ENCODE results near the gene BFSP1.

BFSP1 gene

DNA sequence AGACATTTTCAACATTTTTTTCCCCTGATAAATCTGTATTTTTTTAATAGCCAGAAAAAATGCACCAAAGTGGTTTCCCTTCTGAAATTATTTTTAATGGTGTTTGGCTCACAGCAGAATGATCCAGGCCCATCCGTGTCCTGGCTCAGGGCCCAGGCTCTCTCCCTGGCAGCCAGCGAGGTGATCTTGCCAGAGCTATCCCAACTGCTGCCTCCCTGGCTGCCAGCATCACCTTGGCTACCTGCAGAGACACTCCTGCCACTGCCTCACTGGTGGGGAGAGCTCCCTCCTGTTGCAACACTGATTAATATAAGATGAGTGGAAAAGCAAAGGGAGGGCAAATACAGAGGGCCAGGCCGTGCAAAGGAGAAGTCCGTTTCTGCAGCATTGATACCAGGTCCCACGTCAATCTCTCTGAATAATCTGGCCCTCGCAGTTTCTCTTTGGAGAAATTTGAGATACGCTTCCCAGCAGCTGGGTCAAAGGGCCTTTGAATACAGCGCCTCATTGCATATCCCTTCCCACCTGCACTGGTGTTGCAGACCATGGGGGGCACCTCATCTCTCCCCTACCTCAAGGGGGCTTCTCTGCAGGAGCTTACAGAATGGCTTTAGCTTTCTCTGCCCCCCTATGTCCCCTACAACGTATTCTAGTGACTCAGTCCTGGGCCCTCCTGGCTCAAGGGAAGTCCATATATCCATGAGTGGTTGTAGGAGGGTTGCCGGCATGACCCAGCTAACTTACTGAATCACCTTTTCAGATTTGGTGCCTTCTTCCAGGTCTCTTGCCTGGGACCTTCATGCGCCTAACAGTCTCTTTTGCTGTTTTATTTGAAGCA is 25.9 kb upstream of the BFSP1 start:
- no peak for DNase-seq

GRCh38 chr20:17555106-17555505 is 23.9 kb upstream of the BFSP1 start:
- no peak for DNase-seq

DNA sequence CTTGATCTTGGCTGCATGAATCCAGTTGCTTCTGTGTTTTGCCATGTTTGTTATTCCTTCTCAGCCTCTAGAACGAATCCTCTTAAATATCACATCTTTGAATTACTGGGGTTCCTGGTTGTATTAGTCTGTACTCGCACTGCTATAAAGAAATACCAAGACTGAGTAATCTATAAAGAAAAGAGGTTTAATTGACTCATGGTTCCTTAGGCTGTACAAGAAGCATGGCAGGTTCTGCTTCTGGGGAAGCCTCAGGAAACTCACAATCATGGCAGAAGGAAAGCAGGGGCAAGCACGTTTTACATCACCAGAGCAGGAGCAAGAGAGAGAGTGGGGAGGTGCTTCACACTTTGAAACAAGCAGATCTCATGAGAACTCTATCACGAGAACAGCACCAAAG is 18.0 kb upstream of the BFSP1 start:
- no peak for DNase-seq

- no peak for DNase-seq
Observed at GRCh38 chr20:17545127-17545526, 13.9 kb upstream of the BFSP1 start.

- DNase-seq: no peak
Observed at GRCh38 chr20:17543531-17544131, 12.5 kb upstream of the BFSP1 start.

DNA sequence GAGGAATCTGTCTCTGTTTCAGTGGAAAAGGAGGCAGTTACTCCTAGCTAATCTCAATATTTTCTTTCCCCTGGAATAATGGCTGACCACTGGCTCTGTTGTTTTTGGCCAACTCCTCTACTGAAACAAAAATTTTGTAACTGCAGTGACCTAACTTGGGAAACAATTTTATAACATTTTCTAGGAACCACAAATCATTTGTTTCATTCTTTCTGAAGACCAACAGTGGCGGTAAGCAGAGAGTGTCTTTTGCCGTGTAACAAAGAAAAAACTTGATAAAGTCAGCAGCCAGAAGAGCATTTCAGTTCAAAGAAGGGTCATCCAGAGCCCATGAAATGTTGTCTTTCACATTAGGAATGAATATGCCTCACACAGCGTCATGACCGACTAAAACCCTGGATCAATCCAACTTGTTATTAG is 11.8 kb upstream of the BFSP1 start:
- no peak for DNase-seq

GRCh38 chr20:17542481-17542880 is 11.3 kb upstream of the BFSP1 start:
- no peak for DNase-seq

GRCh38 chr20:17541996-17542395 is 10.8 kb upstream of the BFSP1 start:
- no peak for DNase-seq

- no peak for DNase-seq
Observed at GRCh38 chr20:17541596-17541995, 10.4 kb upstream of the BFSP1 start.

DNA sequence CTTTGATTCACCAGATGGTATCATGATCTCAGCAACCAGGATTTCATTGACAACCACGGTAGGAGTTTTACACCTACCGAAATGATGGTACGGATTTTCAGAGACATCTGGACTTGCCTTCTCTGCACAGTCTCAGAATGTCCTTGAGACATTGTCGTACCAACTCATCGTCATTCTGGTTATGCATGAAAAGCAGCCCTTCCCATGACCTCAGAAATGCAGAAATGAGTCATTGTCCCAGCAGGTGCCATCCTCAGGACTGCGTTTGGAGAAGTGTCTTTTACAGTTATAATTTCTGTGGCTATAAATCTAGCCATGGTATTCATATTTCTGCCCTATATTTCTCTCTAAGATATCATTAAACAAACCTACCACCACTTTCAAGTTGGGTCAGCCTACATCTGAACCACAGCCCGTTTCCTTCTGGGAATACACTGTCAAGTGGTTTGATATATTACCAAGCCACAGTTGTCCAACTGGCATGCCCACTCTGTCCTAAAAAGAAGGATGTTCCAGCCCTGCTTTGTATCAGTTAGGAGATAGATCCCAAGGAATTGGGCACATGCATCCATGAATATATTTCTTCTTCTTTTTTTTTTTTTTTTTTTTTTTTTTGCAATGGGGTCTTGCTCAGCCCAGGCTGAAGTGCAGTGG is 7.5 kb upstream of the BFSP1 start:
- peak; percentile 70 for DNase-seq

DNA sequence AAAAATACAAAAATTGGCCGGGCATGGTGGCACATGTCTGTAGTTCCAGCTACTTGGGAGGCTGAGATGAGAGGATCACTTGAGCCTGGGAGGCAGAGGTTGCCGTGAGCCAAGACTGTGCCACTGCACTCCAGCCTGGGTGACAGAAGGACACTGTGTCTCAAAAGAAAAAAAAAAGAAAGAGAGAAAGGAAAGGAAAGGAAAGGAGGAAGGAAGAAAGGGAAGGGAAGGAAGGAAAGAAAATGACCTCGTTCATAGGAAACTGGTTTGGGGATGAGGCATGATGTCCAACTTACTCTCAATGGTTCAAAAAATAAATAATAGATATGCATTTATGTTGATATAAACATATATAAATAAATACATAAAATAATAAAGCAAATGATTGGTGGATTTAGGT is 6.8 kb upstream of the BFSP1 start:
- DNase-seq: no peak

DNA sequence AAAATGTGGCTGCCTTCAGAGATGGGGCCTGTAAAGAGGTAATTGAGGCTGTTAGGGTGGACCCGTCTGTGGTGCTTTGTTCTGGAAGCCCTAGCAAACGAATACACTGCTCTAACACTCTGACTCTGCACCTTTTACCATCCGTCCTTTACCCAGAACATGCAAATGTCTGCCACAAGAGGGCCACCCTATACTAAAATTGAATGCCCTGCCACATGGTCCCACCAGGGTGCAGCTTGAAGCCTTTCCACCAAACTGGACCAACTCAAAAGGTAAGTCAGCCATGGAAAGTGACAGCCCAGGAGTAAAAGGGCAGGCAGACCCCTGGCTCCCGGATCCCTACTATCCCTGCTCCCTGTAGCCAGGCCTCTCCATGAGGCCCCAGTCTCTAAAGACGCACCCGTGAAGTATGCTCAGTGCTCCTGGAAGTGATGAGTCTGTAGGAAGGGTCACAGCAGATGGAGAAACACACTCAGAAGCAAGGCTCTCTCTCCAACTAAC is 5.8 kb upstream of the BFSP1 start:
- peak; percentile 82 for DNase-seq

DNA sequence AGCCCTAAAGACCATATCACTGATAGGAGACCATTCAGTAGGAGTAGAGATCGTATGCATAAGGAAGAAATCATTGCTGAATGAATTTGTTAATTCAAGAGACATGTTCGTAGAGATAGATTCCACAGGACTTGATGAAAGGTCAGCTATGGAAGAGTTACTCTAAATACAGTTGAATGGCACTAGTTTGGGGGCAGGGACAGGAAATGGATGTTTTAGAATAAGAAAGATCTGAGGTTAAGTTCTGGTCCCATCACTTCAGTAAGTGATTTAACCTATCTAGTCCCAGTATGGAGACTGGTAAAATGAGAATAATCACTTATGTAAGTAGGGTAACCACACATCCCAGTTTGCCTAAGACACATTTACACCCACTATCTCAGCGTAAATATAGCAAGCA is 2.9 kb upstream of the BFSP1 start:
- DNase-seq: no peak

GRCh38 chr20:17533396-17533795 is 2.2 kb upstream of the BFSP1 start:
- DNase-seq: peak; percentile 56

DNA sequence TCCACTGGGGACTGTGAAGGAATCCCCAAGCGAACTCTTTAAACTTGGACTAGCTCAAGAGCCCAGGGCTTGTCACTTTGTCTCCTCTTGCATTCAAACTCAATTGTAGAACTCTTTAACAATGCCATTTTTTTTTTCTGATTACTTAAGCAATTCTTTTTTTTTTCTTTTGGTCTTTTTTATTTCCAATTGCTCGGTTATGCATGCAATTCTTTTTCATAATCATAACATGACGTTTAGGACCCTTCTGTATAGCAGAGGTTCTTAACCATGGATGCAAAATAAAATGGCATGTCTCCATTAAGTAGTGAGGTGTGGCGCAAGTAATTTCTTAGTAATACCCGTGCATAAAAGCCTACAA is 466 bp upstream of the BFSP1 start:
- no peak for DNase-seq

- no peak for DNase-seq
Observed at GRCh38 chr20:17530153-17530552, 1.0 kb downstream of the BFSP1 start.

- DNase-seq: no peak
Observed at GRCh38 chr20:17529586-17529985, 1.6 kb downstream of the BFSP1 start.

GRCh38 chr20:17525650-17526049 is 5.5 kb downstream of the BFSP1 start:
- DNase-seq: peak; percentile 42

DNA sequence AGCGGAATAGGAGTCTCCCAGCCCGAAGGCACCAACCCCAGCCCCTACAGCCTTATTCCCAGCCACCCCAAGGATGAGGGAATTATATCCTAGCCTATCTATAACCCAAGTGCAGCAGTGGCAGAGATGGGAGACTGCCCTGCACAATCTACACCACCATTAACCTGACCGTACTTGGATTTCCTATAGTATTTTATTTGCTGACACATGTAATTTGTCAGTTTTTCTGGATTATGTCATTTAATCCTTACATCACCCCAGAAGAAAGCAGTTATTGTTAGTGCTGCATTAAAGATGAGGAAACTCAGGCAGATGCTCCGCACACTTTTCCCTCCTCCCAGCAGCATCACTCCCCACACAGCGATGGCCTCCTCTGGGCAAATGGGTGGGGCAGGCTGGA is 6.0 kb downstream of the BFSP1 start:
- no peak for DNase-seq

DNA sequence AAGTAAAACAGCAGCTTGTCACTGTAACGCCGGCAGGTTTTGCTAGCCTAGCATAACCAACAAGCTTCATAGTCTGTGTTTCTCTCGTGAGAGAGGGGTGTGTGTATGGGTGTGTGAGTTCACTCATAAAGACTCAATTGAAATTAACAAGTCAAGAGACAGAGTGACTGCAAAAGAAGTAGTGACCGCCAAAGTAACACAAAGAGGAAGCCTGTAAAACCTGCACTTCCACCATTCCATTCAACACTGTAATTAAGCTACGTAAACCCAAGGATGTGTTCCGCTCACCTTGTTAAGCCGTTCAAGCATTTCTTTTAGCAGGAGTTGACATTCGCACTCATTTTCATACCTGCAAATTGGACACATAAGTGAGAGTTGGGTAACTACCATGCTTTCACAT is 6.6 kb downstream of the BFSP1 start:
- no peak for DNase-seq

DNA sequence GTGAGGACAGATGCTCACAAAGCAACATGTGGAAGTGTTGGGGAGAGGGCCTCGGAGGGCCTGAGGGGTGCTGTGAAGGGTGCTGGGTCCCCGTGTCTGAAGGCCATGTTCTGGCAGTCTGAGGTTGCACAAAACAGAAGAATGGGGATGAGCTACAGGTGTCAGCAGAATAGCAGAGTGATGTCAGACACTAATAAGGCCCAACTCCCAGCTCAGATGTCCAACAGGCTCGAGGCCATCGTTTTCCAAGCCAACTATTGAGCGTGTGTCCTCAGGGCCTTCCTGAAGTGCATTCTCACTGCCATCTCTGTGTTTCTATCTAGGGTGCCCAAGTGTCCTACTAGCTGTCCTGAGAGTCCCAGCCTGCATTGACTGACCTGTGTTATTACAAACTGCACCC is 7.9 kb downstream of the BFSP1 start:
- DNase-seq: no peak

DNA sequence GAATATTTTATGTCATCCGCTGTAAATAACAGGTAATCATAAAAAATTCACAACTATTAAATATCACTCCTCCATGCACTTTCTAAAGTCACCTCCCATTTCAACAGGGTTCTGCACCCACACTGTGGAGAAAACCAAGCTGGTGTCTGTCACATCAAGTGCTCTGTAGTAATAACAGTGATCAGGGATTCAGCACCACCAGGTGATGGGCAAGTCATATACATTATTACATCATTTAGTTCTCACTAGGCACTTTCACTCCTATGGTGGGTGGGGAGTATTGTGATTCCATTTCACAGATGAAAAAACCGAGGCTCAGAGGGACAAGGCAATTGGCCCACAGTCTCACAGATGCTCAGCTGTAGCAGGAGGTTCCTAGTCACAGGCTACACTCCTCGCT is 8.7 kb downstream of the BFSP1 start:
- DNase-seq: no peak

DNA sequence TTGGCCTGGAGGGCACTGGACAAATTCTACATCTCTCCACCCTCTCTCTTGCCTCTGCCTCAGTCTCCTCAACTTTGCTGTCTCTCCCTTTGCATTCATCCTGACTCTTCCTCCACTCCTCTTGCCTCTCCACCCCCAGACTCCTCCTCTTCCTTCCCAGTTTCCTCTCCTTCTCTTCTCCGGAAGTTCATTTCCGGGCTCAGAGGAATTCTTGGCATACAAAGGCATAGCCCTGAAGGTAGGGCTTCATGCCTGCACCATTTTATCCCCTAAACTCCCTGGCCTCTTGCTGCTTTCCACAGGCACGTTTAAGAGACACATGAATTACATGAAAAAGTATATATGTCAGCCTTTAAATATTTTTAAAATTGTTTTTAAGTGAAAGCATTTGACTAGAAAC is 10.6 kb downstream of the BFSP1 start:
- DNase-seq: no peak

- DNase-seq: no peak
Observed at GRCh38 chr20:17519606-17520285, 11.4 kb downstream of the BFSP1 start.

Data from activated CD4-positive, alpha-beta T cell treated with anti-CD3 and anti-CD28 coated beads, Interleukin-2, Interleukin-6, amounts not matched to agents 100 ng/mL and 50 ng/mL, durations not matched to agents 16 hours and 8 hours (primary cell).